Activated CD4-positive, alpha-beta T cell treated with anti-CD3 and anti-CD28 coated beads, Interleukin-2, Interleukin-6, amounts not matched to agents 100 ng/mL and 50 ng/mL, durations not matched to agents 16 hours and 8 hours (primary cell): ENCODE results near the gene UNC13D.
"Not testable (repeated sequence)": the region's sequence is repeated elsewhere in the genome, so short reads cannot be mapped to it uniquely, and the experiment has no call there.

Source experiments
- DNase-seq: peaks from one replicate; pipeline ENCODE4 v3.0.0-alpha.2; 2020

Gene UNC13D

DNA sequence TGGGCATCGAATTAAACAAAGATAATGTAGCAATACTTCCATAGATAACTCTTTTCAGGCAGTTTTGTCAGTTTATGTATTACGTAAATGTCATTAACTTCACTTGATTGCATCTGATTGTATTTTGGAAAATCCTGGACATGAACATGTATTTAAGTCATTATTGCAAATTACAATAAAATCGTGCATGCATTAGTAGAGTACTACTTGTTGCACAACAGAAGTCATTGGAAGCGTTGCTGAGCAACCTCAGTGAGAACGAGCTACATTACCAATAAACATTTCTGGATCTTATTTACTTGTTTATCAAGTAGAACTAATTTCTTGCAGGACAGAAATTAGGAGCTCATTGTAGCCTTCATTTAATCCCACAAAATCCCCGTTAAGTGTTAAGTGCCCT, 53.0 kb downstream of the UNC13D start:
- no peak for DNase-seq

DNA sequence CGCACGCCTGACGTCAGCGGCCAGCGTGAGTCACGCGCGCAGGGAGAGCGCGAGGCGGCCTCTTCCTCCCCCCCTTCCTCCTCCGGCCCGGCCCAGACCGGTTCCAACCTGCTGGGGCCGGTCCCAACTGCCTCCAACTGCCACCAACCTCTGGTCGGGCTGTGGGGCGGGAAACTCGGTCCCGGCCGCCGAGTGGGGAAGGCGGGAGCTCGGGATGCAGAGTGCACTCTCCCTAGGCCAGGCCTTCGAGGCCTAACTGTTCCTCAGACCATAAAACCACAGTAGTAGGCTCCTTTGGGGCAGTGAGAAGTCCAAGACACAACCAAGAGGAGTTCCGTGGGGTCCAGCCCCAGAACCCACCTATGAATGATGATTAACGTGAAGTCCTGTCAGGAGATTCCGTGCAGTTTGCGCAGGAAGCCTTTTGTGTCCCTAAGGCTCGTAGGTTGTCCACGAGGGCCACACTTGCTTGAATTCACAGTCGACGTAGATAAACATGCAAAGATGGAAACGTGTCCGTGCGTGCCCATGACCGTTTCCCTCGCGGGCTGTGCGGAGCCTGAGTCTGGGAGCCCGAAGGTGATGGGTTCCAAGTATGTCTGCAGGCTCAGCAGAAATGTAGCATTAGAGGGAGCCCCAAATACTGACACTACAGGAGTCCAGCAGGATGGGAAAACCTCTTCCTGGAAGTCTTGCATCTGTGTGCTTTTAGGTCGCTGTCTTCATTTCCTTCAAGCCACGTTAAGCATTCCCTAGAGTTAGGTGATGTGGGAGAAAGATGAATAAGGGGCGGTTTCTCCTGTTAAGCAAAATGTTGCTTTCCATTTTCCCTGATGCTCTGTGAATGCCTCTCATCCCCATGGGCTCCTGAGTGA, 59.0 kb downstream of the UNC13D start:
- peak; percentile 96 for DNase-seq

DNA sequence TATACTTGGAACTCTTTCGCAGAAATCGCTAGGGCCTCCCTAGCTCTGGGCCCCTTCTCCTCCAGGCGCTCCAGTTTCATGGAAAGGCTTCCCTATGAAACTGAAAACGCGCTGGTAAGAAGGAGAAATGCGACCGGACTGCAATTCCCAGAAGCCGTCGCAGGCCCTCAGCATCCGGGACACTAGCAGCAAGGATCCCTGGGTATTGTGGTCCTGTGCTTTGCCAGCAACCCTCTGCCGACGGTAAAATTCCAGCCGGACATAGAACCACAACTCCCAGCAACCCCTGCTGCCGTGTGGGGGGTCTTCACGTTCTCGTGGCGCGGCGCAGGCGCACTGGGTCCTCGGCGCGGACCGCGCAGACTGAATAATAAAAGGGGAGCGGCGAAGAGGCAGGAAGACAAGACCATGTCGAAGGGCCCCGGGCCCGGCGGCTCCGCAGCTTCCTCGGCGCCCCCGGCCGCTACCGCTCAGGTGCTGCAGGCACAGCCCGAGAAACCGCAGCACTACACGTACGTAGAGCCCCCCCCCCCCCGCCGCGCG, 59.7 kb downstream of the UNC13D start, which contains the start of gene UNK:
Gene UNK, plus strand, starts transcription at position 334 of the 543 bp plus-strand sequence. Its CDS starts 75 bp downstream, at position 409.
- peak; percentile 99 for DNase-seq

DNA sequence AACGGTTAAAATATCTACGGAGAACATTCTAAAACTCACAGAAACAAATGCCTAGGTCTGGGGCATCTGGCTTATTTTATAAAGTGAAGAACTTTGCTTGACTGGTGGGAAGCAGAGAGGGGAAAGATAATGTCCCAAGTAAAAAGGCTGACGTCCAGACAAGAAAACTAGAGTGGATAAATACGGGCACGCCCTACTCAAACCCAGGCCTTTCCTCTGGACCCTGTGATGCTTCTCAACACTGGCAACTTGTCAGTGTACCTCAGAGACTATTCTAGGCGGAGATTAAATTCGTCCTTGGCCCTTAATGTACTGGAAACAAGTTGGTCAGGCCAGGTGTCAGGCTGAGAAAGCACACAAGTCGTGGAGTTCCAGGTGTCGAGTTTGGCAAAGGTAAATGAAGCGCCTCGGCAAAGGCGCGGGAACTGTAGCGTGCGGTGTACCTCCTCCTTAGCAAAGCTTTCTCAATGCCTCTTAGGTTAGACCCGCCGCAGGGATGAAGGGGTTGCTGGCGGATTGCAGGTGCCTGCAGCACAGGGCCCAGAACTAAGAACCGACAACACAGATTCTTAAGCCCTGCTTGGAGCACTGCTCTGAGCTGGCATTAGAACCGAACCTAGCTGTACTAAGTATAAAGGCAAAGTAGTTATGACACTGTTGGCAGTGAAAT, 60.3 kb downstream of the UNC13D start:
- no peak for DNase-seq

DNA sequence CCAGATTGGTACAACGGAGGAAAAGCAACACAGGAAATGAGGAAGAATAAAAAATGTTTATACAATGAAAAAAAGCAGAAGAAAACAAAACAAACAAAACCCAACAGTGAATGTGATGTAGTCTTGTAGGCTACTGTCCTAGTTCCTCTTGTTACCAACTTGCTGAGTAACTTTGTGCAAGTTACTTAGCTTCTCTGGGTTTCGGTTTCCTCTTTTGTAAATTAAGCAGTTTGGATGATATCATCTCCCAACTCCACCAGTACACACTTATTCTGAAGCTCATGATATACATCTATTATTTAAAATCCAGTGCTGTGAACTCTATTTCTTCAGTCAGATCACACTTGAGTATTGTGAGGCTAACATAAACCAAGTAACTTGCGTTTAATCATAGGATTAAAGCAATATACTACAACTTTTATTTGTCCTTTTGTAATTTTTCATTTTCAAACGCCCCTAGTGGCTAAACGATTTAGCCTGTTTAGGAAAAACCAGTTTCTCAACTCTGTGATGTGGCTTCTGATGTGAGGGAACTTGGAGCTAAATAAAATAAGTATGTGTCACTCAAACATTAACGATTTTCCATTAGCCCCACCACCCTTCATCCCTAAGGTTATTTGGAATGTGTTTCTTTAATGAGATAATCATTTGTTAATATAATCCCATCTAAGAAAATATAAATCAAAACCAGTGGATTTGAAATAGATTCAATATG, 61.0 kb downstream of the UNC13D start:
- DNase-seq, result peak; percentile 83

DNA sequence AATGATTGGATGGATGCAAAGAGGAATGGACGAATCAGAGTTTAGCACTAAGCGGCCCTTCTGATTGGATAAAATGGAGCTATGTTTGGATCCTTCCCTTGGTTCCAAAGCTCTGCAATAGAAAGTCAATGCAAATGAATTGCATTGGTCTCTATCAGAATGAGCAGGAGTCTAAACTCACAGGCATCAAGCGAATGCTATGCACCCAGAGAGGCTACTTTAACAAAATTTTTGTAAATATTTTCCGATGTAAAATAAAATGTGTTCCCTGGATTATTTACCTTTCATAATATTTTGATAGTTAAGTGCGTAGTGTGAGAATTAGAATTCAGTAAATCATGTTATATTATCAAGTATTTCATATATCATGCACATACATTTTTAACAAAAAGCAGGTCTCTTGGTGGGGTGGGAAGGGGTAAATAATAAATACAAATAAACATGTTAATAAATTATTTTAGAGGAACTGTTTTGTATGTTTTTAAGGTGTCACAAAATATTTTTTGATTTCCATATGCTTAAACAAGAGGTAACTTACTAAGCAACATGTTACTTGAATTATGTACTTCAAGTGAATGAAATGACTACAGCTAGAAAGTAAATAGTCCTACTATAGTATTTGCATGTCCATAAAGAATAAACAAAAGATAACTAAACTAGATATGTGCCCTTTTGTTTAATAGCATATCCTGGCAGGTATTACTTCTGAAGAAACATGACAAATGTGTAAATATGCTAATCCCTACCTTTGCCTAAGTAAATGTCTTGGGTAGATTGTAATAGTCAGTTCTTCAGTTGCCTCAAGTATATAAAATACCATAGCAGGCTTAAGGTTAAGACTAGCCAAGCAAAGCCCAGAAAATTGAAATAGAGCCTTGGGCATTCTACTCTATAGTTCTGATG, 64.0 kb downstream of the UNC13D start:
- DNase-seq, result no peak

DNA sequence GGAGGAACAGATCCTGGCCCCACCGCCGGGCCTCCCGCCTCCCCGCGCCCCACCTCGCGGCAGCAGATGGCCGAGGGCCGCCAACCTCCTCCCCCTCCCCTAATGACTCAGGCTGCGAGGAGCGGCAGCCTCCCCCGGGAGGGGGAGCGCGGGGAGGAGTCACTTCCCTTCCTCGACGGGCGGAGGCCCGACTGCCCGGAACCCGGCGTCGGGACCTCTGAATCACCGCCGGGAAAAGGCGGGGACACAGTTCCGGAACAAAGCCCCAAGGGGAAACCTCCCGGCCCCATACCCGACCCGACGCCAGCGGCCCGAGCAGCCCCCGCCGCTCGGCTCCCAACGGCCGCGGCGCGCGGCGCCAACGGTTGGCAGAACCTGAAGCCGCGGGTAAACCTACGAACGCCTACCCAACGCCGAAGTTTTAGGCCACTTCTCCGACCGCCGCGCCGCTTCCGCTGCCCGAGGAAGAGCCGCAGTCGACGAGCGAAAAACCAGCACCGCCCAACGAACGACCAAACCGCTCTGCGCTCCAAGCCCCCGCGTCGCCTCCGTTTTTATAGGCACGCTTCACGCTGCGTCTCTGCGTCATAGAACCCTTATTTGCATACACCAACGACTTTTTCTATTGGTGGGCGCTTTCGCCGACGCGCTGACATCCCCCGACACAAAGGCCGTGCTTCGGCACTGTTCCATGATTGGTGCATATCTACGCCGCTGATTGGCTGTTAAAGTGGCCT, 64.8 kb downstream of the UNC13D start:
- peak; percentile 99 for DNase-seq

DNA sequence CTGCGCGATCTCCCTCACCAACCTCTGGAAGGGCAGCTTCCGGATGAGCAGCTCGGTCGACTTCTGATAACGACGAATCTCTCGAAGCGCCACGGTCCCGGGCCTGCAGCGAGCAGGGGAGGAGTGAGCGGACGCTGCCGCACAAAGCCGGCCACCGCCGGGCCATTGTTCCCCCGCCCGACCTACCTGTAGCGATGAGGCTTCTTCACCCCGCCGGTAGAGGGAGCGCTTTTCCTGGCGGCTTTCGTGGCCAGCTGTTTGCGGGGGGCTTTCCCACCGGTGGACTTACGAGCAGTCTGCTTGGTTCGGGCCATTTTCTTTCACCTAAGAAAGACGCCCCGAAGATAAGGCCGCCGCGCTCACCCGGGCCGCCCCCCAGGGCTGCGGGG, 65.3 kb downstream of the UNC13D start:
- DNase-seq, result peak; percentile 82

DNA sequence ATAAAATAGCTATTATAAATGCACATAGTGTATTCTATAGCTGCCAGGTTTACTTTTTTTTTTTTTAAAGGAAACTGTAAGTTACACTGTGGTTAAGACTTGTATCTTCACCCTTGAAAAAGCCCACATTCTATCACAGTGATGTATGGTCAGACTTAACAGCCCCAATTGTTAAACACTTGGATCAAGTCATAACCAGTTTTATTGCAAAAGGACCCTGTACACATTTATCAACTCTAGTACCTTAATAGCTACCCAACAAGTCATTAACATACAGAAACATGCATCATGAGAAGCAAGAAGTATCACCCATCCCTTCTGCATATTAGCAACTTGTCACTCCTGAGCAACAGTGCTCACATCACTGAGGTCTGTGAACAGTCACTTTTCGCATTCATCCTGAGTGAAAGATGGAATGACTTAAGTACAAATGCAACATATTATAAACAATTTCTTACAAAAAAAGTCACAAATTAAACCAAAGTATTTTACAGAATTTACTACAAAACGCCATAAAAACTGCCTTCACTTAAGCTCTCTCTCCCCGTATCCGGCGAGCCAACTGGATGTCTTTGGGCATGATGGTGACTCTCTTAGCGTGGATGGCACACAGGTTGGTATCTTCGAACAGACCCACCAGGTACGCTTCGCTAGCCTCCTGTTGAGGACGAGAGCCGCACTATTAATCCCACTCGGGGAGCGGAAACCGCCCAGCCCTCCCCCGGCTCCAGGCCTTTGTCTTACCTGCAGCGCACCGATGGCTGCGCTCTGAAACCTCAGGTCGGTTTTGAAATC, 65.9 kb downstream of the UNC13D start:
- not testable (repeated sequence) for DNase-seq

DNA sequence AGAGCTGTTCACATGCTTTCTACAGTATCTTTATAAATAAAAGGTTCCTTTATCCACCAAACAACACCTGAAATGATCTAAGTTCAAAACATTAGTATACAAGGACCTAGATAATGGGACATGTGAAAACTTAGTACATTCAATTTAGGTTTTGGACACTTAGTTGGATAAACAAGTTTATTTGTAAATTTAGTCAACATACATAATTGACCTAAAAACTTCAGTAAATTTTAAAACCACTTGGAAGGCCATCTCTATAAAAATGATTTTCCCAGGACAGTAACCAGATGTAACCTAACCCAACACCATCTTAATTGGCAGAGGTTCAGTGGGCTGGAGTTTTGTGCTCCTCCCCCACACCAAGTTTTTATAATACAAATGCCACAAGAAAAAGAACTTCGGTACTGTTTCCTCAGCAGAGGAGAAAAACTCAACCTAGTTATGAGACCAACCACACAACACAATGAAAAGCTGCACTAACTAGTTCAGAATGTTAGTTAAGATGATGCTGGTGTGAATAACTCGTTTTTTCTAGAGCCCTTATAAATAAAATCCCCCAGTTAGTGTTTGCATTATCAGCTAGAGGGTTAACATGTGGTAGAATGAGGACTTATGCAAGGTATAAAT, 66.8 kb downstream of the UNC13D start:
- DNase-seq, result no peak
